GM18873 (cell line): ENCODE results near the gene BPI.
"Not testable (repeated sequence)": the region's sequence is repeated elsewhere in the genome, so short reads cannot be mapped to it uniquely, and the experiment has no call there.

Source experiments
- ATAC-seq: cut with Tn5 transposase; IDR thresholded peaks from one replicate; pipeline ENCODE4 v1.9.1; 2021; ENCODE audit warnings: mild to moderate bottlenecking, moderate library complexity, moderate number of reproducible peaks; ENCODE audit not compliant: unreplicated experiment, low FRiP score

Gene BPI

DNA sequence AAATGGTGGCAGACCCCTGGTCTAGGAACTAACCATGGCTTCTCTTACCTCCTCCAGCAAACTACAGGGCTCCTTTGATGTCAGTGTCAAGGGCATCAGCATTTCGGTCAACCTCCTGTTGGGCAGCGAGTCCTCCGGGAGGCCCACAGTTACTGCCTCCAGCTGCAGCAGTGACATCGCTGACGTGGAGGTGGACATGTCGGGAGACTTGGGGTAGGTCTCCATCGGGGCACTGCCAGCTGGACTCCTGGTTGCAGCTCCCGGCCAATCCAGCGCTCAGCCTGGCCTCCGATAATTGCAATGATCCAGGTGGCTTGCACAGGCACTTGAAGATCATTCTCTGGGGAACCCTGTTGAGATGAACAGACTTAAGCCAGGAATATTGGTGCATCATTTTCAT lies 50.3 kb downstream of the BPI start:
- ATAC-seq, result no peak

GRCh38 chr20:38355161-38356012 lies 51.4 kb downstream of the BPI start:
- no peak for ATAC-seq

GRCh38 chr20:38357653-38358207 lies 53.8 kb downstream of the BPI start:
- ATAC-seq, result no peak

- ATAC-seq, result no peak
These were observed 54.6 kb downstream of the BPI start for GRCh38 chr20:38358556-38358955.

GRCh38 chr20:38363004-38363747 lies 59.2 kb downstream of the BPI start:
- no peak for ATAC-seq

DNA sequence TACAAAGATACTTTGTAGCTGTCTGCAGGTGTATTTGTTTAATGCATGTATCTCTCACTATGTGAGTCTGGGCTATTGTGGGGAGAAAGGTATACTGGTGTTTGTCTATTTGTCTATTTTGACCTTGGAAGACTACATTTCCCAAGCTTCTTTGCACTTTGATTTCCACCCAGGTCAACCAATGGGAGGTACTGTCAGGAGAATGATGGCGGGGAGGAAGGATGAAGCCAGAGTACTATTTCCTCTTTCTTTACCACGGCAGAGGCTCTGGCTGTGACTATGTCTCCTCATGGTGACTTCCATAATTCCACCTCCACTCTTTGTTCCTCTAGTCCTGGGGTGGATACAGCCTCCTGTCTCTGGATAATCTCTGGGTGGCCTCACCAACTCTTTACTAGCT lies 65.4 kb downstream of the BPI start:
- no peak for ATAC-seq

- ATAC-seq, result no peak
These were observed 68.8 kb downstream of the BPI start for GRCh38 chr20:38372806-38373205.

DNA sequence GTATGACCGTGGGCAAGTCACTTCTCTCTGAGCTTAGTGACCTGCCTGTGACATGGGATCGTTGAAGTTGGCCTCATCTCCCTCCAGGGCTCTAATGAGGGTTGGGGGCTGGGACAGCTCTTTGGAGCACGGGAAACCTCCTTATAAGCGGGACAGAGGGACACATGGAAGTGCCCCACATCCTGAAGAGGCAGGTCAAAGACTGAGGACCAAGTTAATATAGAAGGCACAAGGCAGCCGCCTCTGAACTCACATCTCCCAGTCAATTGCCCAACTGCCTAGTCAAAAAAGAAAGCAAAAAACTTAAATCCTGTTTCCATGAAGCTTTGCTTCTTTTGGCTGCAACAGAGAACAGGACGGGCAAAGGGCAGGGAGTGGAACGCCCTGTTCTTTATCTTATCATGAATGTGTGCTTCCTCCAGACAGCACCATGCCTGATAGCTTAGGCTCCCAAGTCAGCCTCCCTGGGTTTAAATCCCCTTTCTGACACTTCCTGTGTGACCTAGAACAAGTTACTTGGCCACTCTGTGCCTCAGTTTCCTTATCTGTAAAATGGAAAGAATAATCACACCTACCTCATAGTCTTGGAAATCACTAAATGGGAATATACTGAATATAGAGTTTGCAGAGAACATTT lies 69.4 kb downstream of the BPI start:
- ATAC-seq, result no peak

DNA sequence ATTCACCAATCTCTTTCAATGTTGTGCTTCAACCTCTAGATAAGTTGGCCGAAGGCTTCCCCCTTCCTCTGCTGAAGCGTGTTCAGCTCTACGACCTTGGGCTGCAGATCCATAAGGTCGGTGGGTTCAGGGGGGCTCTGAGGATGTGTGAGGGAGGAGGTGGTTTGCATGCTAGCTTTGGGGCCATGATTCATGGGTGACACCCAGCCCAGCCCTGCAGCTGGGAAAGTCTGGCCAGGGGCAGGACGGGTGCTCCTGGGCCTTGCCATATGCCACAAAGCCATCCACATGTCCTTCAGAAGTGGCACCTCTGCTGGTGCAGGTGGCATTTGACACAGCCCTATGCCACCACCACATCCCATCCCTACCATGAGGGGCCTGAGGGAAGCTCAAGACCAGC lies 69.9 kb downstream of the BPI start:
- no peak for ATAC-seq

- ATAC-seq, result no peak
These were observed 73.2 kb downstream of the BPI start for GRCh38 chr20:38377039-38377685.

DNA sequence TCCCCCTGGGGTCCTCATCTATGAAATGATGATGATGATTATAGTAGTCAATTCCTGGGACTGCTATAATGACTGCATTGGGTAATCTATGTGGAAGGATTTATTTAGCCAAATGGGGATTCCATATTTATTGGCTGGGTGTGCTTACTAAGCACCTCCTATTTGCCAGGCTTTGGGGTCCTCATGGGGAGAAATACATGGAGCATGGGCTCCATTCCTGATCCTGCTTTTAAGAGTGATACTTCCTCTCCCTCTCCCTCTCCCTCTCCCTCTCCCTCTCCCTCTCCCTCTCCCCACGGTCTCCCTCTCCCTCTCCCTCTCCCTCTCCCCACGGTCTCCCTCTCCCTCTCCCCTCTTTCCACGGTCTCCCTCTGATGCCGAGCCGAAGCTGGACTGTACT lies 73.9 kb downstream of the BPI start:
- ATAC-seq, result not testable (repeated sequence)

- ATAC-seq, result no peak
These were observed 79.2 kb downstream of the BPI start for GRCh38 chr20:38383147-38383546.

- no peak for ATAC-seq
These were observed 82.0 kb downstream of the BPI start for GRCh38 chr20:38386004-38386403.

GRCh38 chr20:38386851-38387250 lies 82.9 kb downstream of the BPI start:
- ATAC-seq, result no peak
